Measurements from ENCODE around the gene PTOV1.

- TF ChIP-seq CTCF (conservative IDR thresholded peaks at IDR 0.05 in 1 of 2, IDR thresholded peaks at IDR 0.05 in 1 of 2; ENCODE audit: extremely low read depth in 1 of 2, insufficient read depth in 1 of 2, low read depth in 1 of 2, low read length in 2 of 2), result no peak
- TF ChIP-seq EZH2 (IDR thresholded peaks at IDR 0.05; ENCODE audit: borderline replicate concordance, low read length), result no peak
Observed at GRCh38 chr19:49863935-49864320, 13.0 kb downstream of the PTOV1 start.

Measured in mammary epithelial cell (primary cell).